HFF-Myc (cell line): ENCODE measurements around the gene BICDL2.

Source experiments
- DNase-seq: peaks from one replicate; pipeline ENCODE4 v3.0.0-alpha.2; 2011; ENCODE audit warnings: low read depth; ENCODE audit errors: extremely low read depth
- H3K4me3 ChIP-seq: replicated peaks from 2 replicates; pipeline ENCODE4 v1.5.1; 2011; ENCODE audit warnings: low read depth, mild to moderate bottlenecking, control low read depth, low read length
- TF ChIP-seq, protein P1 (sequence below): IDR thresholded peaks from 2 replicates; pipeline ENCODE4 v1.5.1; 2012; ENCODE audit warnings: mild to moderate bottlenecking, low read depth, low read length, control low read depth; ENCODE audit errors: missing control alignments

Gene BICDL2

DNA sequence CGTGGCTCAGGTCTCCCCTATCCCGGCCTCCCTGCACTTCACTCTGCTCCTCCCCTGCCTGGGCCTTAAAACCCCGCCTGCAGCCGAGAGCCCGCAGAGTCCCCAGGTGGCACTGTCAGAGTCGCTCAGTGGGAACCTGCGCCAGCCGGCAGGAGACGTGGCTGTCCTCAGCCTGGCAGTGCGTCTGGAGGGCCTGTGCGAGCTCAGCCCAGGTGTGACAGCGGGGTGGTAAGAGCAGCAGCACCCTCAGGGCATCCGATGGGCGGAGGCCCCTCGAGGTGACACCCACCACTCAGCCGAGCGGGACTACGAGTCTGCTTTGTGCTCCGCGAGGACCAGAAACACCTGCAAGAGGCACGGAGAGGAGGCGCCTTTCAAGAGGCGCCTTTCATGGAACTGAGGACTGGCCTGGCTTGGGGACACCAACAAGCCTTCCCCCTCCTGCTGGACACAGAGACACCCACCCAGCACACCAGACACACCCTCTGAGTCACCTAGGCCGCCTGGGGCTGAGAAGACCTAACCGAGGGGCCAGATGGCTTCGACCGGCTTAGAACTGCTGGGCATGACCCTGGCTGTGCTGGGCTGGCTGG, 23.8 kb downstream of the BICDL2 start, which contains the start of gene CLDN9:
Gene CLDN9, plus strand, starts transcription at position 96 of the 593 bp plus-strand sequence. Its CDS starts 440 bp downstream, at position 536.
- H3K4me3 ChIP-seq: no peak within 1 kb of the TSS
- TF ChIP-seq, protein P1, sequence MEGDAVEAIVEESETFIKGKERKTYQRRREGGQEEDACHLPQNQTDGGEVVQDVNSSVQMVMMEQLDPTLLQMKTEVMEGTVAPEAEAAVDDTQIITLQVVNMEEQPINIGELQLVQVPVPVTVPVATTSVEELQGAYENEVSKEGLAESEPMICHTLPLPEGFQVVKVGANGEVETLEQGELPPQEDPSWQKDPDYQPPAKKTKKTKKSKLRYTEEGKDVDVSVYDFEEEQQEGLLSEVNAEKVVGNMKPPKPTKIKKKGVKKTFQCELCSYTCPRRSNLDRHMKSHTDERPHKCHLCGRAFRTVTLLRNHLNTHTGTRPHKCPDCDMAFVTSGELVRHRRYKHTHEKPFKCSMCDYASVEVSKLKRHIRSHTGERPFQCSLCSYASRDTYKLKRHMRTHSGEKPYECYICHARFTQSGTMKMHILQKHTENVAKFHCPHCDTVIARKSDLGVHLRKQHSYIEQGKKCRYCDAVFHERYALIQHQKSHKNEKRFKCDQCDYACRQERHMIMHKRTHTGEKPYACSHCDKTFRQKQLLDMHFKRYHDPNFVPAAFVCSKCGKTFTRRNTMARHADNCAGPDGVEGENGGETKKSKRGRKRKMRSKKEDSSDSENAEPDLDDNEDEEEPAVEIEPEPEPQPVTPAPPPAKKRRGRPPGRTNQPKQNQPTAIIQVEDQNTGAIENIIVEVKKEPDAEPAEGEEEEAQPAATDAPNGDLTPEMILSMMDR: no peak
- no peak for DNase-seq

DNA sequence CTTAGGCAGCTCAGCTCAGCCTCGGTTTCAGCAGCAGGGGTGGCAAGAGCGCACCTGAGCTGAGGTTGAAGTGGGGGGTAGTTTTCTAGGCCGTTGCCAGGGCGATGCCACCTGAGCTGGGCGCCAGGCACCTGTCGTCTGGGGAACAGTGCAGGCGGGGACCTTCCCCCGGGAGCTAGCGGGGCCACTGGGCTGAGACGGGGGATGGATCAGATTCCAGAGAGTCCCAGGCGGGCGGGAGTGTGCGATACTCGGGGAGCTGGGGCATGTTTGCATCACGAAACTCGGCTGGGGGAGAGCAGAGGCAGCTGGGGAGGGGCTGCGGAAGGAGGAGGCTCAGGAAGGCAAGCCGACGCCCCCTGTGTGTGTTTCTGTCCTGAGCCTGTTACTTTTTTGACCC, 24.5 kb downstream of the BICDL2 start:
- H3K4me3 ChIP-seq: no peak overlapping the region
- no peak for DNase-seq
- TF ChIP-seq, protein P1: no peak

DNA sequence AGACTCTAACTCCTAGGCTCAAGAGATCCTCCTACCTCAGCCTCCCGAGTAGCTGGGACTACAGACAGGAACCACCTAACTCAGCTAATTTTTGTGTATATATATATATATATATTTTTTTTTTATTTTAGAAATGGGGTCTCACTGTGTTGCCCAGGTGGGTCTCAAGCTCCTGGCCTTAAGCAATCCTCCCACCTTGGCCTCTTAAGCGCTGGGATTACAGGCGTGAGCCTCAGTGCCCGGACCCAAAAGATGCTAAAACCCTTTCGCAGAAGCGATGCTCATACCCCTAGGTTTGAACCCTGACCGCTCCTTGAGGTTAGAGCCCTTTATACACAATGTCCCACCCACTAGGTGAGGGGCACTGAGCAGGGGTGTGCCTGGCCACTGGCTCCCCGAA, 26.2 kb downstream of the BICDL2 start:
- DNase-seq: no peak
- TF ChIP-seq, protein P1: no peak
- no peak overlapping the region for H3K4me3 ChIP-seq

DNA sequence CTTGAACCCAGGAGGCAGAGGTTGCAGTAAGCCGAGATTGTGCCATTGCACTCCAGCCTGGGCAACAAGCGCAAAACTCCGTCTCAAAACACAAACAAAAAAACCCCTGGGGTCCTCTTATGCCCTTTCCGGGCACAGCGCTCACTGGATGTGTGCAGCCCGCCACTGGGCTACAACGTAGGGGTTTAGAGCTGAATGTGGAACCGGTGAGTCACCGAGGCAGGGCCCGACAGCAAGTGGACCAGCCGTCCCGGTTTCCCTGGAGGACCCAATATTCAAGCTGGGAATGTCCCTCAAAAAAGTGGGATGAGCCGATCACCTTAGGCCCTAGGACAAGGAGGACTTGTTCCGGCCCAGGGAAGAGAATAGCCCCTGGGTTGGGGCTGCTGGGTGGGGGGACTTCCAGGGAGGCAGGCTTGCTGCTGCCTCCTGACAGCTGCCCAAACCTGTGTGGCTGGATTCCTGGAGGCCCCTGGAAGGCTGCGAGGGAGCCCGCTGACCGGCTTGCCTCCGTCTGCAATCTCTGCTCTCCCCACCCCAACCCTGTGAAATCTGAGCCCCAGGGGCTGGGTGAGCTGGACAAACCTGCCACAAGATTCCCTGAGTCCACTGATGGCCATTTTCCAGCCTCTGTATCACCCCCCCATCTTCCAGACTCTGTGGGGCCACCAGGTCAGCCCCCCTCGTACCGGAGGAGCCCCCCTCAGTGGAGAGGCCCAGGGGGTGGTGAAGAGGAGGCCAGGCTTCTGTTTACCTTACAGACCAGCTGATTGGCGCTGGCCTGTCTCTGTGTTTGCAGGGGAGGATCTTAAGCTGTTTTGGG, 27.0 kb downstream of the BICDL2 start:
- TF ChIP-seq, protein P1: no peak
- H3K4me3 ChIP-seq: no peak overlapping the region
- DNase-seq: no peak

DNA sequence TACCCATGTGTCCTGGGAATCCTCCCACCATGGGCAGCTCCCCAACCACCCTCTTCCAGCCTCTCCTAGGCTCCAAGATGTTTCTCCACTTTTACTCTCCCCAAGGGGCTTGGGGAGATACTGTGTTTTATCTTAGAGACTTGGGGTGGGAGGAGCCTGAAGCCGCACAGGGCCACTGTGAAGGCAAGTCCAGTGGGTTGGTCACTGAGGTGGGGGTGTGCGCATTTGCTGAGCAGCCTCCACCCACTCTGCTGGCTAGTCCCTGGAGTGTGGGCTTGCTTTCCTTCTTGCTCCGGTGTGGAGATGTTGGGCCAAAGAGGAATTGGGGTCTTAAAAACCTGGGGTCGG, 28.1 kb downstream of the BICDL2 start:
- no peak for DNase-seq
- TF ChIP-seq, protein P1: no peak
- no peak overlapping the region for H3K4me3 ChIP-seq

DNA sequence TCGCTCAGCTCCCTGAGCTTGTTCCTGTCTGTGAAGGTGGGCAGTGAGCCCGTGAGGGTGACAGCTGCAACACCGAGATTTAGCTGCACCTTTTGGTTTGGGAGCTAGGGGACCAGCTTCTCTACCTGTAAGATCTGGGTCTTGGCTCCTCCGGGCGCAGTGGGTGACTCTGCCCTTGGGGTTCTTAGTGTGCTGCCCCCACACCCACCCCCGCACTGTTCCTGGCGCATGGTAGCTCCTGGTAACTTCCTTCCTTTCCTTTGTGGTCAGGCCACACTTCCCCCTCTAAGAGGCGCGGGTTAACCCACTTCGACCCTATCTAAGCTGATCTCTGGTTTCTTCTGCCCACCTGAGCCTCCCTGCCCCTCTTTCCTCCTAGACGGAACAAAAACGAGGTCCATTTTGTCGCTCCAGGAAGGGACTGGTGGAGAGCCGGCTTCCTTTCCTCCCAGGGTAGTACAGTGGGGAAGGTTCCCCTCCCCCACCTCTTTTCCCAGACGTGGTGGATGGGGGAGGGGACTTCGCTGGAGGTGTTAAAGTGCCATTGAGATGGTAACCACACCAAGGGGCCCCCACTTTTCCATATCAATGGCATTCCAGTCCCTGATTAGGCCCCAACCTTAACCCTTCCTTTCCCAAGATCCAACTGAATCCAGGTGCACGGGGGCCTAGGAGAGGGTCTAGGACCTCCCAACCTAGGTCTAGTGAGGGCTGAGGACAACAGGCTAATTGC, 28.6 kb downstream of the BICDL2 start:
- no peak overlapping the region for H3K4me3 ChIP-seq
- no peak for DNase-seq
- TF ChIP-seq, protein P1: no peak
